Kidney capillary endothelial cell (primary cell): ENCODE measurements around the gene AP2S1.
"Not testable (repeated sequence)": the region's sequence is repeated elsewhere in the genome, so short reads cannot be mapped to it uniquely, and the experiment has no call there.

Source experiments
- DNase-seq: peaks from one replicate; pipeline ENCODE4 v3.0.0-alpha.2; 2018; ENCODE audit warnings: low spot score

The AP2S1 gene

GRCh38 chr19:46850228-46851203 is at the start of gene AP2S1:
TSS of gene AP2S1 (minus strand) at chr19:46850846. CDS start at chr19:46850766, 80 bp downstream.
- DNase-seq, result peak; percentile 98

GRCh38 chr19:46900341-46900740 is 49.7 kb upstream of the AP2S1 start:
- DNase-seq, result no peak

DNA sequence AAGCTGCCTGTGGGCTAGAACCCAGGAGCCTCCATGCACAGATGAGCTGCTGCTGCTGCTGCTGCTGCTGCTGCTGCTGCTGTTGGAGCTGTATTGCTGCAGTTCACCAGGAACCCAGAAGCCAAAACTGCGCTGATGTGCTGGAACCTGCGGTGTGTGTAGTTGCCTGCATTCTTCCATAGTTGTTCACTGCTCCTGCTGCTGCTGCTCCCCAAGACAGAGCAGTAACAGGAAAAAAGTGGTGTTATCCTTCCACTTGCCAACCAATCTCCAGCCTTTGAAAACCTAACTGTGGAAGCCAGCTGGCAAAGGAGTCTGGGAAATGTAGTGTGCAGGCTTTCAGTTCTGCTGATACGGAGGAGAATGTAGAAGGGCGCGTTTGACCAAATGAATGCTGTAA is 48.1 kb upstream of the AP2S1 start:
- no peak for DNase-seq

DNA sequence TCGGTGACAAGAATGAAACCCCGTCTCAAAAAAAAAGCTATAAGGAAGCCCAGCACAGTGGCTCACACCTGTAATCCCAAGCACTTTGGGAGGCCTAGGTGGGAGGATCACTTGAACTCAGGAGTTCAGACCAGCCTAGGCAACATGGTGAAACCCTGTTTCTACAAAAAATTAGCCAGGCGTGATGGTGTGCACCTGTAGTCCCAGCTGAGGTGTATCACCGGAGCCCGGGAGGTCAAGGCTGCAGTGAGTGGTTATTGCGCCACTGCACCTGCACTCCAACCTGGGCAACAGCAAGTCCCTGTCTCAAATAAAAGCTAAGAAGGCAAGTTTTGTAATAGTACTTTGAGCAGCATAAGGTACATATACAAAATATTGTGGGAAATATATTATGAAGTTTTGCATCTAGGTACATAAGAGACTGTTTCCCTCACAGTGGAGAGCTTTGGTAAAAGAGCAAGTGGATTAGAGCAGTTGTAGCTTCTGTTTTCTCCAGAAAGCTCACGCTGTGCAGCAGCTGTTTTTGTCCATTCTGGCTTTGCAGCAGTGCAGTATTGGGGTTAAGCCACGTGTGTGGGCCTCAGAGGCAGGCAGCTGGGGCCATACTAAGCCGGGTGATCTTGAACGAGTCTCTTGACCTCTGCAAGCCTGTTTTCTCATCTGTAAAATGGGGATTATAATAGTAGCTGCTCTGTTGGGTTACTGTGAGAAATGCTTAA is 45.6 kb upstream of the AP2S1 start:
- DNase-seq, result no peak

DNA sequence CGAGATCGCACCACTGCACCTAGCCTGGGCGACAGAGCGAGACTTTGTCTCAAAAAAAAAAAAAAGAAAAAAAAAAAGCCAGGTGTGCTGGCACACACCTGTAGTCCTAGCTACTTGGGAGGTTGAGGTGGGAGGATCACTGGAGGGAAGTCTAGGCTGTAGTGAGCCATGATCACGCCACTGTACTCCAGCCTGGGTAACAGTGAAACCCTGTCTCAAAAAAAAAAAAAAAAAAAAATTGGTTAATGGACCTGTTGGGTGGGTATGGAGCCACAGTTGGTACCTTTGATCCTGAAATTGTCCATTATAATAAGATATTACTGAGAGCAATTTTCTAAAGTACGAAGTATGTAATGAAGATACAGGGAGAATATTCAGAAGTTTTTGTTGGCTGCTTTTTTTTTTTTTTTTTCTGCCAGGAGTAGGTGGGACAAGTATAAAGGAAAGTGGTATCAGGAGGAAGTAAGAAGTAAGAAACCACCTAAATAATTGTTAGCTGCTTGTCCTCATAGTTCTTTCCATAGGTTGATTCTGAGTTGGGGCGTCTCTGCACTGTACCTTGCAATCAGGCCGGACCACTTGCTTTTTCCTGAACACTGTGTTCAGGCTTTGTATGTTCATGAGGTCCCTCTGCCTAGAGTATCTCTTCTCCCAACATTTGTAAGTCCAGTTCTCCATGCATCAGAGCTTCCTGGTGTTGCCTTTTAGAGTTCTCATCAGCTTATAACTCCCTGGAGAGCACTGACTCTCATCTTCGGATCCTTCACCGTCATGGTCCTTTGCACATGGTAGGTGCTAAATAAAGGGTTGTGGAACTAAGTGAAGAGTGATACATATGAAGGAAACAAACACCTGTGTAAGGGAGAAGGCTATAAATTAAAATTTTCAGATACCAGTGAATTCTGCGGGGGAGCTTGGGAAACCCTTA is 41.9 kb upstream of the AP2S1 start:
- DNase-seq, result no peak

GRCh38 chr19:46890423-46891170 is 40.0 kb upstream of the AP2S1 start:
- no peak for DNase-seq

DNA sequence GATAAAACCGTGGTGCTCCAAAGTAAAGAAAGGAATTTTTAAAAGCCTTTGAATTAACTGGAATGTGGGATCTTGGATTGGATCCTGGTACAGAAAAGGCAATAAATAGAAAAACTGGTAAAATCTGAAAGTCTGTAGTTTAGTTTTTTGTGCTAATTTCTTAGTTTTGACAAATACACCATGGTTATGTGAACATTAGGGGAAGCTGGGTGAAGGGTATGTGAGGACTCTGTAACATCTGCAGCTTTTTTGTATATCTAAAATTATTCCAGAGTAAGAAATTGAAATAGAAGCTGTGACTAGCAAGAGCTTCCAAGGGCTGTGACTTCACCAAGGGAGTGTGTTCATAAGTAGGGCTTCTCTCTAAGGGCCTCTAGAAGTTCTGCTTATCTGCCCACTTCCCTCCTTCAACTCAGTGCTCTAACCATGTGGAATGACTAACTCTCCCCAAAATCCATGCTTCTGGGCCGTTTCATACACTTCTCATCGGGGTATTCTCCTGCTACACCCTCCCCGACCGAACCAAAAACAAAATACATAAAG is 36.7 kb upstream of the AP2S1 start:
- no peak for DNase-seq

- DNase-seq, result no peak
Measured at GRCh38 chr19:46886546-46887239, 36.0 kb upstream of the AP2S1 start.

- no peak for DNase-seq
Measured at GRCh38 chr19:46885411-46885810, 34.8 kb upstream of the AP2S1 start.

- not testable (repeated sequence) for DNase-seq
Measured at GRCh38 chr19:46882751-46883150, 32.1 kb upstream of the AP2S1 start.

DNA sequence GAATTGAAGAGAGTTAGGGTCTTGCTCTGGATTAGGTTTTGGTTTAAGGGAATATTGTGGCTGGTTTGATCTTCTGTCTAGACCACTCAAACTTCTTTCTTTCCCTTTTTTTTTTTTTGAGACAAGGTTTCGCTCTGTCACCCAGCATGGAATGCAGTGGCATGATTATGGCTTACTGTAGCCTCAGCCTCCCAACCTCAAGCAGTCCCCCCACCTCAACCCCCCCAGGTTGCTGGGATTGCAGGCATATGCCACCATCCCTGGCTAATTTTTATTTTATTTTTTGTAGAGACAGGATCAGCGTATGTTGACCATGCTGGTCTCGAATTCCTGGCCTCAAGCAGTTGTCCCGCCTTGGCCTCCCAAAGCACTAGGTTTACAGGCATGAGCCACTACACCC is 31.4 kb upstream of the AP2S1 start:
- DNase-seq, result no peak

GRCh38 chr19:46881092-46881491 is 30.4 kb upstream of the AP2S1 start:
- no peak for DNase-seq

GRCh38 chr19:46880431-46880830 is 29.8 kb upstream of the AP2S1 start:
- DNase-seq, result no peak

GRCh38 chr19:46878613-46879375 is 28.1 kb upstream of the AP2S1 start:
- no peak for DNase-seq

DNA sequence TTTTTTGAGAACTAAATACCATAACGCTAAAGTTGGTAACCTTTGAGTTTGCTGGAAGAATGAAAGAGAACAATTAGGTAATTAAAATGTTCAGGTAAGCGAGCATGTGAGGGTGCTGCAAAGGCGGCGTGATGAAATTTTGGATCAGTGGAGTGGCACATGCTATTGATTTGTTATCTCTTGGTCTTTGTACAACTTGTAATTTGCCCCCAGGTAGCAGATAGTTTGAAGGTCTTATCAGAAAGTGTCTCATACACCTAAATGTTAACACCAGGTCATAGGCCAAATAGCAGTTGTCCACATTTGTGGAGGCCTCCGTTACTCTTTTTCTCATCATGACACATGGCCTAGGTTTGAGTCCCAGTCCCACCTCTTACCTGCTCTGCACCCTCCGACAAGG is 25.0 kb upstream of the AP2S1 start:
- DNase-seq, result no peak

DNA sequence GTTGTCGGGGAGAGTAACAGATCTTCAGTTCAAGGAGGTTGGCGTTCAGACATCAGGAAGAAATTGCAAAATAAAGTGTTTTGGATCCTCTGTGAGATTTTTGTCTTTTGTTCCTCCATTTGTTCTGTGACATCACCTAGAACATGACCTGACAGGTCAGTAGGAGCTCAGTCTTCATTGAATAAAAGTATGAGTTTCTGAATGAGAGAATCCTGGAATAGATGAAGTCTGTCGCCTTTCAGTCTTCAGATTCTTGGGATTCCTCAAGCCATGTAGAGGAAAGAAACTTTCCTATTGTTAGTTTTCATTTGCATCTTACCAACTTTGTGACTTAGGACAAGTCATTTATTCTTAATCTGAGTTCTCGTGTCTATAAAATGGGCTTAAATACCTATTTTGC is 24.6 kb upstream of the AP2S1 start:
- no peak for DNase-seq

GRCh38 chr19:46872967-46873366 is 22.3 kb upstream of the AP2S1 start:
- DNase-seq, result no peak

DNA sequence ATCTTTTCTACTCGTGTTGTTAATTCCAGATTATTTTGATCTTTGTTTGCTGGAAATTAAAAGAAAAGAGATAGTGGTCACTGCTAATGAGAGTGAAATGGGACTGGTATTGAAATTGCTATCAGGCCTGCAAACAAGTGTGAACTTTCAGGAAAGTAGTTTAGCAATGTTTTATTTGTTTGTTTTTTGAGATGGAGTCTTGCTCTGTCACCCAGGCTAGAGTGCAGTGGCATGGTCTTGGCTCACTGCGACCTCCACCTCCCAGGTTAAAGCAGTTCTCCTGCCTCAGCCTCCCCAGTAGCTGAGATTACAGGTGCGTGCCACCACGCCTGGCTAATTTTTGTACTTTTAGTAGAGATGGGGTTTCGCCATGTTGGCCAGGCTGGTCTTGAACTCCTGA is 20.5 kb upstream of the AP2S1 start:
- not testable (repeated sequence) for DNase-seq

- DNase-seq, result no peak
Measured at GRCh38 chr19:46868025-46868802, 17.6 kb upstream of the AP2S1 start.
